VCaP (cell line): ENCODE measurements around the gene RDH12.

Experiments used
- H3K27ac ChIP-seq: fragments of 450-650 bp; 2 replicates; pipeline ENCODE4 v1.5.1; 2017
- TF ChIP-seq, protein P1 (sequence below): fragments of 450-650 bp; conservative IDR thresholded peaks from 2 replicates; pipeline ENCODE4 v1.5.1; 2017; ENCODE audit warnings: mild to moderate bottlenecking, moderate library complexity

The RDH12 gene

DNA sequence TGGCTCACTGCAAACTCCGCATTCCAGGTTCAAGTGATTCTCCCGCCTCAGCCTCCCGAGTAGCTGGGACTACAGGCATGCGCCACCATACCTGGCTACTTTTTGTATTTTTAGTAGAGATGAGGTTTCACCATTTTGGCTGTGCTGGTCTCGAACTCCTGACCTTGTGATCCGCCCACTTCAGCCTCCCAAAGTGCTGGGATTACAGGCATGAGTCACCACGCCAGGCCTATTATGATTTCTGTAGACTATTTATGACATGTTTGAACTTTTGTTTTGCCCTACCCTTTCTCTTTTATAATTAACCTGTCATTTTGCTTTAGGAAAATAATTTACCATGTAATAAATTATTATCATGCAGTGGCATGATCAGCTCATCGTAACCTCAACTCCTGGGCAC is at the start of gene RDH12:
Gene RDH12, plus strand, starts transcription at position 395 of the 400 bp plus-strand sequence. CDS start 20,757 bp downstream, outside the sequence.
- H3K27ac ChIP-seq = peak within 1 kb of the TSS; percentile 99

DNA sequence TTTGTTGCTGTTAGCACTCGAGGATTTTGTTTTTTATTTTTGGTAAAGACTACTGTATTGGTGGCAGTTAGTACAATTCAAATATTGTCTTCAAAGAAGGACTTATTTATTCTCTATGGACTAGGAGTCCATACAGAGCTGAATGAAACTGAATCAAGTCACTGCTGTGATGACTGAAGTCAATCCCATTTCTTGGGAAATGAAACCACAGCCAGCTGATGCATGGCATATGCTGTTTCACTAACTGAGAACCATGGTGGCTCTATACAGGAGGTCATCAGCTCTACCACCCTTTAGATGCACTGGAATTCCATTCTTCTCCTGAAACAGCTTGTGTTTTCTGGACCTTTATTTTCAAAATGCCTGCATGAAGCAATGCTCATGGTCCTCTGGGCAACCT is 49.5 kb upstream of the RDH12 start:
- H3K27ac ChIP-seq = no peak overlapping the region
- TF ChIP-seq, protein P1, sequence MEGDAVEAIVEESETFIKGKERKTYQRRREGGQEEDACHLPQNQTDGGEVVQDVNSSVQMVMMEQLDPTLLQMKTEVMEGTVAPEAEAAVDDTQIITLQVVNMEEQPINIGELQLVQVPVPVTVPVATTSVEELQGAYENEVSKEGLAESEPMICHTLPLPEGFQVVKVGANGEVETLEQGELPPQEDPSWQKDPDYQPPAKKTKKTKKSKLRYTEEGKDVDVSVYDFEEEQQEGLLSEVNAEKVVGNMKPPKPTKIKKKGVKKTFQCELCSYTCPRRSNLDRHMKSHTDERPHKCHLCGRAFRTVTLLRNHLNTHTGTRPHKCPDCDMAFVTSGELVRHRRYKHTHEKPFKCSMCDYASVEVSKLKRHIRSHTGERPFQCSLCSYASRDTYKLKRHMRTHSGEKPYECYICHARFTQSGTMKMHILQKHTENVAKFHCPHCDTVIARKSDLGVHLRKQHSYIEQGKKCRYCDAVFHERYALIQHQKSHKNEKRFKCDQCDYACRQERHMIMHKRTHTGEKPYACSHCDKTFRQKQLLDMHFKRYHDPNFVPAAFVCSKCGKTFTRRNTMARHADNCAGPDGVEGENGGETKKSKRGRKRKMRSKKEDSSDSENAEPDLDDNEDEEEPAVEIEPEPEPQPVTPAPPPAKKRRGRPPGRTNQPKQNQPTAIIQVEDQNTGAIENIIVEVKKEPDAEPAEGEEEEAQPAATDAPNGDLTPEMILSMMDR = no peak

DNA sequence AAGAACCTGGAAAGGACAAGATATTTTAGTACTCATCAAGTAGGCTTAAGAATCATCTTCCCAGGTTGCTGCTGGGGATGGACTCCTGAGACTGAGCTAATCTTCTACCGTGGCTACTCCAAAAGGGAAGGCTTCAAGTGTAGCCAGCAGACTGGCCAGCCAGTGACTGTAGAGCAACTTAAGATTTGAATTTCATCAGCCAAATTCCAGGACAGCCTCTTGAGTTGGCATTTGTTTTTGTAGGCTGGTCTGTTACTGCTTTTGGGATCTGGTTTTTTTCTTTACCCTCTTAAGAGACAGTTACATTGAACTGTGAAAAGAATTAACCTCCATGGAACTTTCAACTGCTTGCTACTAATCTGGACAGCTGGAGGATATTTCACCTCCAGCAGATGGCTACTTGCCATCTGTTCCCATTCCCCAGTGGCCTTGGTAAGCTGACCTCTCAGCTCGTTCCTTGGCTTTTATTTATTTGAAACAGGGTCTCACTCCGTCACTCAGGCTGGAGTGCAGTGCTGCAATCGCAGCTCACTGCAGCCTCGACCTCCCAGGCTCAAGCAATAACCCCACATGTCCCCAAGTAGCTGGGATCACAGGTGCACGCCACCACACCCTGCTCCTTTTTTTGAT is 47.9 kb upstream of the RDH12 start:
- H3K27ac ChIP-seq = no peak overlapping the region
- TF ChIP-seq, protein P1 = no peak

DNA sequence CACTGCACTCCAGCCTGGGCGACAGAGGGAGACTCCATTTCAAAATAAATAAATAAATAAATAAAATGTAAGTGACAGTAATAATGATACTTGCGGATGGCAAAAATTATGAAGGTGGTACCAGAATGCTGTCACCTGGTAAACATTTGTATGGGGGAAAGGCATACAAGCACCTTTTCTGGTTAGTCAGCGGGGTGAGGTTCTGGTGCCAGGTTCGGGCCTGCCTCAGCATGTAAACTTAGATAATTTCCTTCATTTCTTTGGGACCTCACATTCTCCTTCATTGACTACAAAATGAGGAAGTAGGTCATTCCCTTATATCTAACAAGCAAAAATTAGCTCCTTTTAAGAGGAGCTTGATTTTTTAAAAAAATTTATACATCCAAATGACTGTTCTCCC is 38.1 kb upstream of the RDH12 start:
- TF ChIP-seq, protein P1 = no peak
- no peak overlapping the region for H3K27ac ChIP-seq

DNA sequence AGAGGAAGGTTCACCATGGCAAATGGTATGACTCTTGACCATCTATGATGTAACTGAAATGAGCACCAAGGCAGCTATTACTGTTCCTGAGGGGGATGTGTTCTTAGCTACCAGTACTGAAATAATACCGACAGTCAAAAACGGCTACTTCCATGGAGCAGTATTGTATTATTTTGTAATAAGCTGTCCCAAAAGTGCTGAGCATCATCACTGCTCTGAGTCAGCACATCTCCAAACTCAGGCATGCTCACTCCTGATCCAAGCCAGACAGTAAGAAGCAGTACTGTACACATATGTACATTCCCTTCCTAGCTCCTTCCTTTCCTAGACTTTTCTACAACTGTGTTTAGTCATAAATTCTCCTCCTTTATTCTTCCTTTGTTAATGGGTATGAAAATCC is 35.8 kb upstream of the RDH12 start:
- TF ChIP-seq, protein P1 = no peak
- H3K27ac ChIP-seq = no peak overlapping the region

DNA sequence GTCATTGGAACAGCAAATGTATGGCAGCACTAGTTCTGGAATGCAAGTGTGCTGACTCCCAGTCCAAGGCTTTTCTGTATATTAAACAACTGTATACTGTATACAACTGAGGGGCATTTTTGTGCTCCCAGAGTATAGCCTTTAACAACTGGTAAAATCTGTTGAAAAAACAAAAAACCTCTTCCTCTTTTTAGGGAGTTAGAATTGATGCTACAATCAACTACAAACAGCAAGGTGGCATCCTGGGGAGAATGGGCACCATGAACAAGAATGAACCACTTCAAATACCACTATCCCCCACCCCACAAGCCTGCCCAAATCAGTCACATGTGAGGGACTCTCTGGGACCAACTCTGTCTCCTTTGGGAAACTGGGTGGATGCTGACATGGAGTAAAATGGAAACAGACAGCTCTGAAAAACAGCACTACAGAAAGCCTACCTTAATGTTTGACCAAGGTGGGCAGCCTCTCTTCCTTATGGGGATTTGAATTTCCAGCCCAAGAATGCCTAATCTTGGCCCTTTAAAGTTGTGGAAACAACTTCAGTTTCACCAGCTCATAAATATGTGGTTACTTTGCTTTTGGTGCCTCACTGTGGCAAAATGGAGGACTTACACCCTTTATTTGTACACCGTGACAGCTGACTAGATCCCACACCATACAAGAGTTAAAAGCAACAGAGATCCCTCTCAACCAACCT is 34.8 kb upstream of the RDH12 start:
- H3K27ac ChIP-seq = peak overlapping the region; percentile 5; the same call in 1 of the 2 replicates
- TF ChIP-seq, protein P1 = peak; percentile 76

DNA sequence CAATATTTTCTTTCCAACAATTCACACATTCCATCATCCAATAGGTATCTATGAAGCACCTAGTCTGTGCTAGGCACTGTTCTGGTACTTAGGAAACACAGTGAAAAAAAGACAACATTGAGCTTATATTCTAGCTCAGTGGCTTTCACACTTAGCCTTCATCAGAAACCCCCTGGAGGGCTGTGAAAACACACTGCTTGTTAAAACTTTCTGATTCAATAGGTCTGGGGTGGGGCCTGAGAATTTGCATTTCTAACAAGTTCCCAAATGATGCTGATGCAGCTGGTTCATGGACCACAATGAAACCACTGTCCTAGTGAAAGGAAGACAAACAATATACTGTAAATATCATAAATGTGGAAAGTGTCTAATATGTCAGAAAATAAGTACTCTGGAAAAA is 33.1 kb upstream of the RDH12 start:
- TF ChIP-seq, protein P1 = no peak
- no peak overlapping the region for H3K27ac ChIP-seq

DNA sequence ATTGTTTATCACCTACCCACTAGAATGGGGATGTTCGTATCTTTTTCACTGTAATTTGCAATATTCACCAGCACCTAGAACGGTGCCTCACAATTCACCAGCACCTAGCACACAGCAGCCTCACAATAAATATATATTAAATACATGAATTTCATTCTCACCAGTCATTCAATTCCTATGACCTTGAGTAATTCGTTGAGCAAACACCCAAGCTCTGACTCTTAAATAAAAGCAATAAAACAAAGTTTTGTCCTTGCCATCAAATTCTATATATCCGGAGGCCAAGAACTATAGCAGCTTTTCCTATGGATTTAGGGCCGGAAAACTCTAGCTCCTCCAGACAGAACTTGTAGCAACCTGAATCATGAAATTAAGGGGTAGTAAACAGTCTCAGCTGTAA is 28.2 kb upstream of the RDH12 start:
- TF ChIP-seq, protein P1 = no peak
- peak overlapping the region; percentile 99 for H3K27ac ChIP-seq
